HG02678 (cell line): Measurements from ENCODE around the gene ATP8A1.
"Not testable (repeated sequence)": the region's sequence is repeated elsewhere in the genome, so short reads cannot be mapped to it uniquely, and the experiment has no call there.

Experiments used
- ATAC-seq: cut with Tn5 transposase; IDR thresholded peaks from one replicate; pipeline ENCODE4 v1.9.1; 2021; ENCODE audit warnings: mild to moderate bottlenecking, moderate library complexity; ENCODE audit not compliant: unreplicated experiment

The ATP8A1 gene

DNA sequence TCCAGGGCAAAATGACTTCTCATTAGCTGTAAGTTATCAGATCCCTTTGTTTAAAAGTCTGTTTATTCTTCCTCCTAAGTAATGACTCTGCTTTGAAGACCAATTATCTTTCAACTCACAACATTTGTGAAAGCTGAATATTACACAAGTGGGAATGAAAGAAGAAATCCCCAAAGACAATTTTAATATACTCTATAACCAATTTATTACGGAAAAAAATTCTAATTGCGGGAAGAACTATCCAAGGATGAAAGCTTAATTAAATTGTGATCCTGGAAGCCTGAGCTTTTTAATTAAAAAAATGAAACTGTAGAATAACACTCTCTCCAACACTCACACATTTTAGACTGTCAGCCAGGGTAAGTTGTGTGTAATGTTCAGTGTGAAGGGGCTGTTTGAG is 275.2 kb downstream of the ATP8A1 start:
- ATAC-seq, result no peak

DNA sequence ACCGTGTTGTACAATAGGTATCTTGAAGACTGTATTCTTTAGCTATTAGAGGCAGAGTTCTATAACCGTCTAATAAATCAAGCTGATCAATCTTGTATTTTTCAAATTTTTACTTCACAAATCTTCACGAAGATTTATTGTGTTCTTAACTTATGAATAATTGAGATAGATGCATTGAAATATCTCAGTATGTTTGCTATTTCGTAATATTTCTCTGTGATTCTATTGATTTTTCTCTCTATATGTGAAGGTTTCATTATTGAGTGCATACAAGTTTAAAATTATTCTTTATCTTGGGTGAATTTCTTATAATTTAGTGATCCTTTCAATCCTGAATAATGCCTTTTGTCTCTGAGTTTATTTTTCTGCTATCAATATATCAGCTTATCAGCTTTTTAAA is 279.4 kb downstream of the ATP8A1 start:
- no peak for ATAC-seq

GRCh38 chr4:42372303-42372702 is 284.6 kb downstream of the ATP8A1 start:
- ATAC-seq, result not testable (repeated sequence)

GRCh38 chr4:42371305-42372252 is 285.3 kb downstream of the ATP8A1 start:
- peak; percentile 76 for ATAC-seq

- no peak for ATAC-seq
These were observed 287.4 kb downstream of the ATP8A1 start for GRCh38 chr4:42369489-42369888.

- no peak for ATAC-seq
These were observed 289.9 kb downstream of the ATP8A1 start for GRCh38 chr4:42366959-42367358.

GRCh38 chr4:42364266-42365053 is 292.4 kb downstream of the ATP8A1 start:
- no peak for ATAC-seq

DNA sequence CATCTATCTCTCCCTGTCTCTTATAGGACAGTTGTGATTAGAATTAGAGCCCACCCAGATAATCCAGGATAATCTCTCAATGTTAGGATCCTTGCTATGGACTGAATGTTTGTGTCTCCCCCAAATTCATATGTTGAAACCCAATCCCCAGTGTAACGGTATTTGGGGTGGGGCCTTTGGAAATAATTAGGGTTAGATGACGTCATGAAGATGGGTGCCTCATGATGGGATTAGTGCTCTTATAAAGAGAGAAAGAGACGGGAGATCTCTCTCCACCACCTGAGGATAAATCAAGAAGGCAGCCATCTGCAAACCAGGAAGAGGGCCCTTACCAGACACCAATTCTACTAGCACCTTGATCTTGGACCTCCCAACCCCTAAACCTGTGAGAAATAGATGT is 293.3 kb downstream of the ATP8A1 start:
- no peak for ATAC-seq

DNA sequence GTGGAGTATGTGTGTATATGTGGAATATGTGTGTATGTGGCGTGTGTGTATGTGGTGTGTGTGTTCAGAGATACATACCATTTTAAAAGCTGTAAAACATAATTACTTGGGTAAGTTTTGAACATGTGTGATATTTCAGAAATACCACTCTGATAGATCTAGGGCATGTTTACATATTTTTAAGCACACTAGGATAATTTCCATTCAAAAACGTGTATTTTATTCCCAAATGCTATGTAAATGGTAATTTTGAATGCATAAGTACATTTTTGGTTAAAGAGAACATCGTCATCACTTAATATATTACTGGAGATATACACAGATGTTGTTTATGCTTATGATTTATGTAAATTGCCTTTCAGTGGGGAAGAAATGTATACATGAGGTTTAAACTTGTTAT is 294.3 kb downstream of the ATP8A1 start:
- no peak for ATAC-seq

DNA sequence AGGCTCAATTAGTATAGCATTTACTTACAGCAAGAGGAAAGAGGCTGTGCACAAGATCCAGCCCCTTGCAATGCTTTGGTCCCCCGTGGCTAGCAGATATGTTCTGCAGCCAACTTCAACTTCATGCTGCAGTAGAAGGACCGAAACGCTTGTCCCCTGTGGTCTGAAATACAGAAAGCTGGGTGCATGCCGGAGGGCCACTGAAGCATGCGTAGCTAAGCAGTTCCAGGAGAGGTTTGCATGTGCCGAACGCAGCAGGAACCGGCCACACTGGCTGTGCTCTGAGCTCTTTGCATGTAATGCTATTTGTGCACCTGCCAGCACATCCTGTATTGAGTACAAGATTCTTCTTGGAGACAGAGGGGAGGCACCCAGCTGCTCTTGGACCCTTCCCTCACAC is 295.4 kb downstream of the ATP8A1 start:
- no peak for ATAC-seq

DNA sequence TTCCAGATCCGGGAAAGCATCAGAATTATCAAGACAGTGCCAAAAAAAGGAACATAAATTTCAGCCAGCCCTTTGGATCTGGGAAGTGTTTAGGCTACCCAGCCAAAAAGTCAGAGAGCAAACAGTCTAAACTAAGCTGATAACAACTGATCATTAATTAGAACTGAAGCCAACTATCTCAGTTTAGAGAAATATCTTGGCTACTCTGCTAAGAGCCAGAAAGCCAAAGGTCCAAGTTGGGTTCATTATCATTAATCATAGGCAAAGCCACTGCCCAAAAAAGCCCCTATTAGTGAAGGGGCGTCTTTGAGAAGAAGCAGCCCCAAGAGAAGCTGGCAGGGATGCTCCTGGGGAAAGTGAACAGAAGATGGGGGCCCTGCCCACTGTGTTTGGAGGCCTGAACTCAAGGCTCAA is 296.6 kb downstream of the ATP8A1 start:
- ATAC-seq, result no peak

- ATAC-seq, result no peak
These were observed 297.2 kb downstream of the ATP8A1 start for GRCh38 chr4:42359711-42360110.
